ENCODE results near the gene BEST4.
A peak's percentile ranks its signal among the peaks of the same experiment; 100 is the strongest.

Gene BEST4

GRCh38 chr1:44808063-44808937 is 20.3 kb upstream of the BEST4 start, which contains the start of gene BTBD19:
Gene BTBD19 (plus strand): TSS chr1:44808523. CDS start chr1:44808821, 298 bp downstream.
- no peak for TF ChIP-seq ZFX (IDR thresholded peaks at IDR 0.05)
- TF ChIP-seq CTCF (conservative IDR thresholded peaks at IDR 0.05), result no peak
- H3K27ac ChIP-seq, result peak within 1 kb of the TSS; percentile 81

- TF ChIP-seq ZFX (IDR thresholded peaks at IDR 0.05) (no peak), CTCF (conservative IDR thresholded peaks at IDR 0.05) (no peak)
- peak overlapping the region; percentile 81 for H3K27ac ChIP-seq
These were observed 19.5 kb upstream of the BEST4 start for GRCh38 chr1:44807364-44808062.

GRCh38 chr1:44806704-44807363 is 18.9 kb upstream of the BEST4 start, which contains the start of gene DYNLT4:
Gene DYNLT4 (minus strand): TSS chr1:44807351. CDS start chr1:44806668, 683 bp downstream.
- peak within 1 kb of the TSS; percentile 81 for H3K27ac ChIP-seq
- TF ChIP-seq CTCF (conservative IDR thresholded peaks at IDR 0.05) (no peak), ZFX (IDR thresholded peaks at IDR 0.05) (no peak)

GRCh38 chr1:44806025-44806703 is 18.2 kb upstream of the BEST4 start:
- no peak for TF ChIP-seq CTCF (conservative IDR thresholded peaks at IDR 0.05)
- TF ChIP-seq ZFX (IDR thresholded peaks at IDR 0.05), result no peak
- peak overlapping the region; percentile 81 for H3K27ac ChIP-seq

GRCh38 chr1:44805311-44806024 is 17.5 kb upstream of the BEST4 start:
- no peak overlapping the region for H3K27ac ChIP-seq
- no peak for TF ChIP-seq CTCF (conservative IDR thresholded peaks at IDR 0.05)
- no peak for TF ChIP-seq ZFX (IDR thresholded peaks at IDR 0.05)

GRCh38 chr1:44803312-44804095 is 15.5 kb upstream of the BEST4 start:
- TF ChIP-seq CTCF (conservative IDR thresholded peaks at IDR 0.05) (no peak), ZFX (IDR thresholded peaks at IDR 0.05) (no peak)
- H3K27ac ChIP-seq, result no peak overlapping the region

All from C4-2B (cell line).